Loucy (cell line): Measurements from ENCODE around the gene CCL5.

ENCODE experiments used
- H2AFZ ChIP-seq: fragments of 200-600 bp; sonication (generic); 2 replicates; pipeline ENCODE4 v1.6.0; 2016; ENCODE audit warnings: antibody characterized with exemption, mild to moderate bottlenecking, low read length, moderate library complexity
- H3F3A ChIP-seq: fragments of 200-600 bp; 2 replicates; pipeline ENCODE4 v1.6.0; 2016; ENCODE audit warnings: antibody characterized with exemption, low read depth, mild to moderate bottlenecking
- H3K27me3 ChIP-seq: fragments of 200-600 bp; sonication (generic); 2 replicates; pipeline ENCODE4 v1.6.1; 2014; ENCODE audit warnings: low read length, mild to moderate bottlenecking; ENCODE audit not compliant: insufficient read depth, poor library complexity, severe bottlenecking
- H3K36me3 ChIP-seq: fragments of 200-600 bp; sonication (generic); 2 replicates; pipeline ENCODE4 v1.6.1; 2016; ENCODE audit warnings: low read length; ENCODE audit not compliant: insufficient read depth
- H3K4me1 ChIP-seq: fragments of 200-600 bp; sonication (generic); 2 replicates; pipeline ENCODE4 v1.5.1; 2014; ENCODE audit warnings: low read length, mild to moderate bottlenecking; ENCODE audit not compliant: insufficient read depth, poor library complexity, severe bottlenecking
- H3K4me2 ChIP-seq: fragments of 200-600 bp; sonication (generic); 2 replicates; pipeline ENCODE4 v1.6.0; 2014; ENCODE audit warnings: antibody characterized with exemption, low read length, low read depth, mild to moderate bottlenecking; ENCODE audit not compliant: poor library complexity, severe bottlenecking
- H3K4me3 ChIP-seq: fragments of 200-600 bp; sonication (generic); 2 replicates; pipeline ENCODE4 v1.5.1; 2014; ENCODE audit warnings: low read length, mild to moderate bottlenecking, mixed read lengths; ENCODE audit not compliant: poor library complexity, severe bottlenecking
- H3K79me2 ChIP-seq: fragments of 200-600 bp; sonication (generic); 2 replicates; pipeline ENCODE4 v1.6.1; 2014; ENCODE audit warnings: low read length; ENCODE audit not compliant: insufficient read depth
- H3K9ac ChIP-seq: fragments of 200-600 bp; sonication (generic); 2 replicates; pipeline ENCODE4 v1.6.0; 2014; ENCODE audit warnings: mild to moderate bottlenecking, low read depth, low read length, moderate library complexity; ENCODE audit not compliant: poor library complexity, severe bottlenecking
- H3K9me2 ChIP-seq: fragments of 200-600 bp; sonication (generic); replicated peaks from 2 replicates; pipeline ENCODE4 v1.6.1; 2016; ENCODE audit warnings: low read depth, low read length, mixed read lengths
- H3K9me3 ChIP-seq: fragments of 200-600 bp; sonication (generic); 2 replicates; pipeline ENCODE4 v1.6.1; 2014; ENCODE audit warnings: mild to moderate bottlenecking, antibody characterized with exemption, low read length, low read depth; ENCODE audit not compliant: insufficient read depth
- H4K20me1 ChIP-seq: fragments of 200-600 bp; sonication (generic); 2 replicates; pipeline ENCODE4 v1.6.0; 2014; ENCODE audit warnings: antibody characterized with exemption, low read length, mild to moderate bottlenecking; ENCODE audit not compliant: insufficient read depth, poor library complexity, severe bottlenecking
- EZH2phosphoT487 ChIP-seq: fragments of 200-600 bp; IDR thresholded peaks from 2 replicates; pipeline ENCODE4 v1.6.1; 2018; ENCODE audit warnings: antibody characterized with exemption, mild to moderate bottlenecking, moderate library complexity, borderline replicate concordance
- TF ChIP-seq, protein P1 (sequence below): fragments of 200-600 bp; sonication (generic); conservative IDR thresholded peaks from 2 replicates; pipeline ENCODE4 v1.5.1; 2014; ENCODE audit warnings: mild to moderate bottlenecking, antibody characterized with exemption, low read length

Gene CCL5

GRCh38 chr17:35907691-35908090 is 27.5 kb upstream of the CCL5 start:
- Histone ChIP-seq H3K9me3 (no peaks in the 10 kb centered on the region), H3F3A (no peaks in the 10 kb centered on the region), H3K9me2 (no peaks in the 10 kb centered on the region), H3K4me1 (no peaks in the 10 kb centered on the region), H3K36me3 (no peaks in the 10 kb centered on the region), H3K4me3 (no peak overlapping the region), H4K20me1 (no peaks in the 10 kb centered on the region), H3K79me2 (no peaks in the 10 kb centered on the region), H3K4me2 (no peak overlapping the region), H3K9ac (no peak overlapping the region), H3K27me3 (no peaks in the 10 kb centered on the region), H2AFZ (no peak overlapping the region)
- TF ChIP-seq EZH2phosphoT487: no peak
- TF ChIP-seq, protein P1, sequence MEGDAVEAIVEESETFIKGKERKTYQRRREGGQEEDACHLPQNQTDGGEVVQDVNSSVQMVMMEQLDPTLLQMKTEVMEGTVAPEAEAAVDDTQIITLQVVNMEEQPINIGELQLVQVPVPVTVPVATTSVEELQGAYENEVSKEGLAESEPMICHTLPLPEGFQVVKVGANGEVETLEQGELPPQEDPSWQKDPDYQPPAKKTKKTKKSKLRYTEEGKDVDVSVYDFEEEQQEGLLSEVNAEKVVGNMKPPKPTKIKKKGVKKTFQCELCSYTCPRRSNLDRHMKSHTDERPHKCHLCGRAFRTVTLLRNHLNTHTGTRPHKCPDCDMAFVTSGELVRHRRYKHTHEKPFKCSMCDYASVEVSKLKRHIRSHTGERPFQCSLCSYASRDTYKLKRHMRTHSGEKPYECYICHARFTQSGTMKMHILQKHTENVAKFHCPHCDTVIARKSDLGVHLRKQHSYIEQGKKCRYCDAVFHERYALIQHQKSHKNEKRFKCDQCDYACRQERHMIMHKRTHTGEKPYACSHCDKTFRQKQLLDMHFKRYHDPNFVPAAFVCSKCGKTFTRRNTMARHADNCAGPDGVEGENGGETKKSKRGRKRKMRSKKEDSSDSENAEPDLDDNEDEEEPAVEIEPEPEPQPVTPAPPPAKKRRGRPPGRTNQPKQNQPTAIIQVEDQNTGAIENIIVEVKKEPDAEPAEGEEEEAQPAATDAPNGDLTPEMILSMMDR: no peak

GRCh38 chr17:35906926-35907637 is 26.9 kb upstream of the CCL5 start:
- Histone ChIP-seq H3F3A (no peaks in the 10 kb centered on the region), H3K27me3 (no peaks in the 10 kb centered on the region), H2AFZ (no peak overlapping the region), H3K9me2 (no peaks in the 10 kb centered on the region), H3K4me1 (no peaks in the 10 kb centered on the region), H3K4me3 (no peak overlapping the region), H4K20me1 (no peaks in the 10 kb centered on the region), H3K36me3 (no peaks in the 10 kb centered on the region), H3K9me3 (no peaks in the 10 kb centered on the region), H3K79me2 (no peaks in the 10 kb centered on the region), H3K4me2 (no peak overlapping the region), H3K9ac (no peak overlapping the region)
- TF ChIP-seq, protein P1: no peak
- no peak for TF ChIP-seq EZH2phosphoT487

DNA sequence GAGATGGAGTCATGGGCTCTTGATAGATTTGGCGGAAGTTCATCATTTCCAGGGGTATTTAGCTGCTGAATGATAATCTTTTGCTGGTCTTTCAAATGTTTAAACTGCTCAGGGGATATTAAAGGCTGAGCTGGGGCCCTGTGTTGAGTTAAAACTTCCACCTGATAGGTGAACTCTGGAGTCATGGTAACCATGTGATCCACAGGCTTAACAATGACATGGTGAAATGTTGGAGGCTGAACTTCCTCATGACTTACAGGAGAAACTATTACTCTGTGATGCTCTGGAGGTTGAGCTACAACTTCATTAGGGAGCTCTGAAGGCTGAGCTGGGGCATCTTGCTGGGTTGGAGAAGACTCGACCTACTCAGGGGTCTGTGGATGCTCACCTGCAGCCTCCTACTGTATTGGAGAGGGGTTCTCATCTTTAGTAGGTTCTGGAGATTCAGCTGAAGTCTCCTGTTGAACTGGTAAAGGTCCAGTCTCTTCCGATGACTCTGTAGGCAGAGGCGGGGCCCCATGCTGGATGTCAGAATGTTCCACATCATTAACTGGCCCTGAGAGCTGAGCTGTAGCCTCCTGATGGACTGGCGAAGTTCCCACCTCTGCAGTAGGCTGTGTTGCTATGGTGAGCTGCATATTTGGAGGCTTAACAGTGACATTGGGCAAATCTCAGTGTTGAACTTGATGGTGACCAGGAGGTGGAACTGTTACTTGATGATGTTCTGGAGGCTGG is 26.2 kb upstream of the CCL5 start:
- H3K36me3 ChIP-seq: no peaks in the 10 kb centered on the region
- H3K79me2 ChIP-seq: no peaks in the 10 kb centered on the region
- TF ChIP-seq, protein P1: no peak
- TF ChIP-seq EZH2phosphoT487: no peak
- no peaks in the 10 kb centered on the region for H3F3A ChIP-seq
- no peaks in the 10 kb centered on the region for H3K9me2 ChIP-seq
- H3K4me2 ChIP-seq: no peak overlapping the region
- H3K4me3 ChIP-seq: no peak overlapping the region
- no peaks in the 10 kb centered on the region for H3K4me1 ChIP-seq
- no peaks in the 10 kb centered on the region for H4K20me1 ChIP-seq
- no peaks in the 10 kb centered on the region for H3K27me3 ChIP-seq
- no peak overlapping the region for H2AFZ ChIP-seq
- no peaks in the 10 kb centered on the region for H3K9me3 ChIP-seq
- no peak overlapping the region for H3K9ac ChIP-seq
